HG03097 (cell line): ENCODE results near the gene C13orf46.

ENCODE experiments used
- ATAC-seq: cut with Tn5 transposase; IDR thresholded peaks from one replicate; pipeline ENCODE4 v1.9.1; 2021; ENCODE audit not compliant: unreplicated experiment, low FRiP score

The C13orf46 gene

GRCh38 chr13:114010401-114011101, 36.7 kb upstream of the C13orf46 start:
- ATAC-seq, result no peak

DNA sequence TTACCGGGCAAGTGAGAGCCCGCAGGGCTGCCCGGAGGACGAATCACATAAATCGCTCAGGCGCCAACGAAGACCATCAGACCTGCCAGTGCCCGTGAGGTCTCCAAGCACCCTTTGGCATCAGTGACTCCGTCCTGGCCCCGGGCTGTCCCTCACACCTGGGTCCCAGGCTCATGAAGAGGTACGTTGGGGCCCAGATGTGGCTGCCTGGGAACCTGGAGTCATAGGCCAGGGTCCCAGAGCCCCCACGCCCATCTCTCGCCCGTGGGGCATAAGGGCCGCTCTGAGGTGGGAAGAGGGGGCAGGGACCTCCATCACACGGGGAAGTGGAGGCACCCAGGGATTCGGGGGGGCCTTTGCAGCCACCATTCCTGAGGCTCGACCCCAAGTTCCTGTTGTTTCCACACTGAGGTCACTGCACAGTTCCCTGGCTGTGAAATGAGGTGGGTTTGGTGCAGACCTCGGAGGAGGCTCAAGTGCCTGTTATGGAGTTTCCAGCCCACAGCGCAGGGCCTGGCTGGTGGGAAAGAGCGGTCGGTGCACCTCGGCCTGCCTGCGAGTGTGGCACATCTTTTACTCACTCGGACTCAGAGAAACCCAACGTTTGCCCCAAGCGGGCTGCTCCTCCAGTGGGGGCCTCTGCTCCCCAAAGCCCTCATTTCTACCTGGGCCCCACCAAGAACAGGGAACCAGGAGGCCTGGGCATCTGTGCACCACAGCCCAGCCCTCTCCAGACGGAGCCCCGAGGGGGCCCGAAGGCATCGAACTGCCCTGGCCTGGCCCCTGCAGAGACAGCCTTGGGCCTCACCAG, 35.9 kb upstream of the C13orf46 start:
- ATAC-seq, result no peak

DNA sequence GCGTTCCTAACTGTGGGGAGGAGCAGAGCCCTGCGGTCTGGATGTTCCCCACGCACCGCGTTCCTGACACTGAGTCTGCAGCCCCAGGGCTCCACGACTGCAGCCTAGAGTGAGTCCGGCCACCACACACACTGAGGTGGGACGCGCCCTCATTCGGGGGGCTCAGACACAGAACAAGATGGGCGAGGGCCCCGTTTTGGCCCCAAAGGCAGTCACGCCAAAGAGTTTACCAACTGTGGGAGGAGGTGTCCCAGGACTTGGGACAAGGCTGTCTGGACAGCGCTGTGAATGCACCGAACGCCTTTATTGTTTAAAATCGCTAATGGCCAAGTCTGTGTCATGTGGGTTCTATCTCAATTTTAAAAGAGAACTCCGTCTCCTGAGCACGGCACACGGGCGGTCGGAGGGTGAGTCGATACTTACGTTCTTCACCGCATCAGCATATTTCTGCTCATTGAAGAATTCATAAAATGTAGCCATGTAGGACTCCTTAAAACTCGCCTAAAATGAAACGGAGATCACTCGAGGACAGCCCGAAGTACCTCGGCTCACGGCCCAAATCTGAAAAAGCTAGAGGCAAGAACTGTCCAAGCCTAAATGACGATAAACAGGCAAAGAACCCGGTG, 35.2 kb upstream of the C13orf46 start:
- ATAC-seq, result no peak

- no peak for ATAC-seq
These were observed 33.7 kb upstream of the C13orf46 start for GRCh38 chr13:114007566-114007965.

GRCh38 chr13:114005206-114005724, 31.4 kb upstream of the C13orf46 start:
- ATAC-seq, result no peak

DNA sequence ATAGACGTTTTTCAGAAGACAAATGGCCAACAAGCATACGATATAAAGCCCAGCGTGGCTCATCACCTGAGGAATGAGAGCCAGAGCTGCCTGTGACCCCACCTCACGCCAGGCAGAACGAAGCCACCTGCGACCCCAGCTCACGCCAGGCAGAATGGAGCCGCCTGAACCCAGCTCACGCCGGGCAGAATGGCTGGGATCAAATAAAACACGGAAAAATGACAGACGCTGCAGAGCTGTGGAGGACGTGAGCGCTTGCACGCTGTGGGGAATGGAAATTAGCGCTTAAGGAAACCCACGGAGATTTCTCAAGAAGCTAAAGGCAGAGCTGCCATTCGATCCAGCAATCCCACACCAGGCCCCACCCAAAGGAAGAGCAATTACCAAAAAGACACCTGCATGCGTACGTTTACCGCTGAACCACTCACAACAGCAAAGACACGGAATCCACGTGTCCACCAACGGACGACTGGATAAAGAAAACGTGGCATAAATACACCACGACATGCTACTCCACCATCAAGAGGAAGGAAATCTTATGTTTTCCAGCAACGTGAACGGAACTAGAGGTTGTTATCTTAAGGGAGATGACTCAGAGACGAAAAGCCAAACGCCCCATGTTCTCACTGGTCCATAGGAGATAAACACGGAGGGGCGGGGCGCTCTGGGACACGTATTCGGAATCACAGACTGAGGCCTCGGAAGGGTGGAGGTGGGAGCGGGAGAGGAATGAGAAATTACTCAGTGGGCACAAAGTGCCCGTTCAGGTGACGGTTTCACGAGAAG, 30.7 kb upstream of the C13orf46 start:
- no peak for ATAC-seq

- no peak for ATAC-seq
These were observed 29.0 kb upstream of the C13orf46 start for GRCh38 chr13:114002771-114003321.

DNA sequence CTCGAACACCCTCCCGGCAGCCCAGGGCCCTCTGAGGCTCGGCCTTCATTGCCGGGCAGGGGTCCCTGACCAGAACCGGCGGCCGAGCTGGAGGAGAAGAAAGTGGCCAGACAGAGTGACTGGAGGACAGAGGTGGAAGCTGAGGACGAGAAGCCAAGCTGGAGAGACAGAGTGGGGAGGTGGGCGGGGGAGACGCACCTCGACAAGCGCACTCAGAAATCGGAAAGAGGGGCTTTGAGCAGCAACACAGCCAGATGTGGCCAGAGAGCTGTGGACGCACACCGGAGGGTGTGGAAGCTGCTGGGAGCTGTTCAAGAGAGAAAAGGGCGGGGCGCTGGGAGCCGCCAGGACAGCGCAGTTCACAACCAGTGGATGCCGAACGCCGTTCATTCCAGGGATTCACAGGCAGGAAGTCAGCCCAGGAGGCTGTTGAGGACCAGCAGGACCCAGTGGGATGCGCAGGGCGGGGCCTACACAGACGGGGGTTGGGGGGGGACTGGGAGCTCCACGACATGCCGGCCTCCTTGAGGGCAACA, 28.2 kb upstream of the C13orf46 start:
- ATAC-seq, result no peak

DNA sequence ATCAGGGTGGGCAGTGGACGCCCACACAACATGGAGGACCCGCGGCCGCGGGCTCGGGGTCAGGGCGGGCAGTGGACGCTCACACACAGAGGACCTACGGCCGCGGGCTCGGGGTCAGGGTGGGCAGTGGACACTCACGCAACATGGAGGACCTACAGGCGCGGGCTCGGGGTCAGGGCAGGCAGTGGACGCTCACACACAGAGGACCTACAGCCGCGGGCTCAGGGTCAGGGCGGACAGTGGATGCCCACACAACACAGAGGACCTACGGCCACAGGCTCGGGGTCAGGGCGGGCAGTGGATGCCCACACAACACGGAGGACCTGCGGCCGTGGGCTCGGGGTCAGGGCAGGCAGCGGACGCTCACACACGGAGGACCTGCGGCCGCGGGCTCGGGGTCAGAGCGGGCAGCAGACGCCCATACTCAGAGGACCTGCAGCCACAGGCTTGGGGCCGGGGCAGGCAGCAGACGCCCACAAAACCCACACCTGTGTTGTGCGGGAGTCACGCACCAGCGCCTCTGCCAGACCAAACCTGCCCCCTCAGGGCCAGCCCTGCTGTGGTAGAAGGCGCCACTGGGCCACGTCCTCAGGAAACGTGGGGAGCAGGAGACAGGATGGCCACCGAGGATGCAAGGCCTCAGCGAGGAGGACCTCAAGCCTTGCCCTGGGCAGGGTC, 27.6 kb upstream of the C13orf46 start:
- ATAC-seq, result no peak

DNA sequence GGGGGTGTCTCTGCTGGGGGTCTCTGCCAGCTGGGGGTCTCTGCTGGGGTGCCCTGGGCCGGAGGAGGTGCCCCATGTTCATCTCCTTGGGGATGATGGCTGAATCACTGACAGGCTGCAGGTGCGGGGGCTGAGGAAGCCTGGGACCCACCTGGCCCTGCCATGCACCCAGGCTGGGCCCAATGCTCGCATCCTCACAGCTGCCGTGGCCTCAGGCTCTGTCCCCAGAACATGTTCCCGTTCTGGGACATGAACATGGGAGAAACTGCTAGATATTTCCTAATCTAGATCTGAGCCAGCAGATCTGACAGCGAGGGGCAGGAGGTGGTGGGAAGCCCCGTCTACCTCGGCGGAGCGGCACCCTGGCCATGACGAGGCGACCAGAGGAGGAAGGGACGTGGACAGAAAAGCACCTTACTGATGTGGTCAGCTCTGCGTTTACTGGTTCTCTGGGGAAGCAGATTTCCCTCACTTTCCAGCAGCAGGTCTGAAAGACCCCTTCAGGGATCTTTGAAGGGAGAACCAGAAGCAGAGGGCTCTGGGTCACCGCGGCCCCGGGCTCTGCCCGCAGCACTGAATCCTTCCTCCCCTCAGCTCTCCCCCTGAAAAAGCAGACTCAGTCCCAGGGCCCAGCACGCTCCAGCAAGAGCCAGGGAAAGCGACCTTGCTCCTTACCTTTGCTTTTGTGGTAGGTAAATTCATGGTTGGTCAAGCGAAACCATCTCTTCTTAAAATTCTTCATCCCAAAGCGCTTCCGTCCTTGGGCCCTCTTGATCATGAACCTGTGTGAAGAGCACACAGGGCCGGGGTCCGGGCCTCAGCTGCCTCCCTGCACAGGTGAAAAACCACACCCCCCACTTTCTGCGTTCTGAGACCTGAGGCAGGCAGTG, 26.5 kb upstream of the C13orf46 start:
- no peak for ATAC-seq

DNA sequence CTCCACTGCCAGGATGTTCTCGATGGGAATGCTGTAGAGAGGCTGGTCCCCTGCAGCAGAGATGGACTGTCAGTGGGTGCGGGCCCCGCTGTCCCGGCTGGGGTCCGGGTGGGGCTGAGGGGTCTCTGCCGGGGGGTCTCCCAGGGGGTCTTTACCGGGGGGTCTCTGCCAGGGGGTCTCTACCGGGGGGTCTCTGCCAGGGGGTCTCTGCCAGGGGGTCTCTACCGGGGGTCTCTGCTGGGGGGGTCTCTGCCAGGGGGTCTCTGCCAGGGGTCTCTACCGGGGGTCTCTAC, 25.7 kb upstream of the C13orf46 start:
- no peak for ATAC-seq

- no peak for ATAC-seq
These were observed 25.1 kb upstream of the C13orf46 start for GRCh38 chr13:113998781-113999617.

DNA sequence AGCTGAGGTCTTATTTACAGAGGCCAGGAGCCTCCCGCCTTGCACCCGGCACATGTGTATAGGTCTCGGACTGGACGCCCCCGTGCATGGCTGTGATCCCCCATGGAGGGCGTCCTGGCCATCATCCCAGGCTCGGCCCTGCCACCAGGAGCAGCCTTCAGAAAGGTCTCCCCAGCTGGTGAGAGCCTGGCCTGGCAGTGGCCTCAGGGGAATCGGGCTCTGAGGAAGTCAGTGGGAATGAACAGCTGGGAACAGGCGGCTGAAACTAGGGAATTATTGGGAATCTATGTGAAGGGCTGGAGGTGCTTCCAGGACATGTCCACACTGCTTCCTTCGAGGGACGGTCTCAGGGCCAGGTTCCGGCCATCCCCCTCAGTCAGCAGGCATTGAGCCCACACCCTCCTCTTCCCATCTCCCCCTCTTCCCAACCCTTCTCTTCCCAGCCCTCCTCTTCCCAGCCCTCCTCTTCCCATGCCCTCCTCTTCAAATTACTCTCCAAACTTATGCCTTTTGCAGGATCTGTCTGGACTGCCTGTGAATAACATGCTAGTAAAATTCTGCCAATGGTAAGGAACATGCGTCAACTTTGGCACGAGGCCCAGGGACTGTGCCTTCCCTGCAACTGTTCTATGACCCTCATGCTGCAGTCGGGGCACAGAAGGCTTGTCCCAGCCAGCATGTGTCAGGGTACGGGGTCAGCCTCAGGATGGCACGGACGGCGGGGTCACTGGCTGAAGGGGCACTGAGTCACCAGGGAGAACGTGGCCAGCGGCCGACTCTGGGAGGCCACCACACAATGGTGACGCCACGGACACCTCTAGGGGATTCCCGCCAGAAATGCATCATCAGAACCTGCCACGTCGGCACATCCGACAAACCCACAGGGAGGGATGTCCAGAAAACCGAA, 24.2 kb upstream of the C13orf46 start:
- no peak for ATAC-seq

DNA sequence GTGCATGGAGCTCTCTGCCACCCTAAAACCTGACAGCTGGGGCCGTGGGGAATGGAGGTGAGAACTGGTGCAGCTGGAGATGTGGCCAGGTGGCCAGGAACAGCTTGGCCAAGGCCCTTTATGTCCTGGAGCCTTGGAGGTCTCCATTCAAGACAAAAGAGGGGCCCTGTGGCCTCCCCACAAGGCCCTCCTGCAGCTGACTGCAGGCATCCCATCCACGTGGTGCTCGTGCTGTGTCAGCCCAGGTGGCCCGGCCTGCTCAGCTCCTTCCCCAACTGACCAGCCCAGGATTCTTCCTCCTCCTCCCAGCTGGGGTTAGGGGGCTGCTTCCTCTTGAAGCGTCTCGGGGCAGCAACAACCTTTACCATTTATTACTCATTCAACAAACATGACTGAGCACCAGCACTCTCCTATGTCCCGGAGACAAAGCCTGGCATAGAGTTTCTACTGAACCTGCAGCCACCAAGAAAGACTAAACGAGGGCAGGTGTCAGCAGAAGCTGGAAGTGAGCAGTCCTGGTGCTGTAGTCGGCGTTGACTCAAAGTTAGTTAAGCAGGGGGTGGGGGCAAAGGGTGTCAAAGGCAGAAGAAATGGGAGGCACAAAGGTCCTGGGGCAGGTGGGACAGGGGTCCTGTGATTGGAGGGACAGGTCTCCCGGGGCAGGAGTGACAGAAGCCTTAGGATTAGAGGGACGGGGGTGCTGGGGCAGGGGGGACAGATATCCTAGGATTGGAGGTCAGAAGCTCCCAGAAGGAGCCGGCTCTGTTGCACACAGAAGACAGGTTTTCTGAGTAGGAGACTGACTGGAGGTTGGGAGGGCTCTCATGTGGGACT, 23.3 kb upstream of the C13orf46 start:
- ATAC-seq, result no peak

- no peak for ATAC-seq
These were observed 22.4 kb upstream of the C13orf46 start for GRCh38 chr13:113996081-113996911.
